Endodermal cell (in vitro differentiated cells): ENCODE measurements around the gene MYCBP2. TPM values are rescaled to one million over a fixed set of nuclear protein-coding genes. Genes with fewer than 3 reads are reported as not detected.
"Not testable (repeated sequence)": the region's sequence is repeated elsewhere in the genome, so short reads cannot be mapped to it uniquely, and the experiment has no call there.

Experiments
- DNase-seq: peaks from one replicate; pipeline ENCODE4 v3.0.0-alpha.2; 2017
- H3K27ac ChIP-seq: 2 replicates; pipeline ENCODE4 v1.5.1; 2013; ENCODE audit warnings: mild to moderate bottlenecking, low read depth, low read length, moderate library complexity
- H3K27me3 ChIP-seq: 2 replicates; pipeline ENCODE4 v1.6.1; 2013; ENCODE audit warnings: mild to moderate bottlenecking, low read length, moderate library complexity; ENCODE audit not compliant: insufficient read depth, control insufficient read depth, poor library complexity, severe bottlenecking
- H3K36me3 ChIP-seq: 2 replicates; pipeline ENCODE4 v1.7.0; 2013; ENCODE audit warnings: mild to moderate bottlenecking, low read length, moderate library complexity; ENCODE audit not compliant: control insufficient read depth, insufficient read depth
- H3K4me1 ChIP-seq: one replicate; pipeline ENCODE4 v1.7.0; 2013; ENCODE audit warnings: low read length; ENCODE audit not compliant: control insufficient read depth, insufficient read depth
- H3K4me3 ChIP-seq: 2 replicates; pipeline ENCODE4 v1.5.1; 2013; ENCODE audit warnings: mild to moderate bottlenecking, low read length, moderate library complexity
- H3K9ac ChIP-seq: 2 replicates; pipeline ENCODE4 v1.6.1; 2013; ENCODE audit warnings: mild to moderate bottlenecking, low read length, moderate library complexity; ENCODE audit not compliant: poor library complexity, severe bottlenecking; ENCODE audit errors: extremely low read depth
- H3K9me3 ChIP-seq: 2 replicates; pipeline ENCODE4 v1.6.1; 2013; ENCODE audit warnings: mild to moderate bottlenecking, low read length, moderate library complexity; ENCODE audit not compliant: control insufficient read depth
- H3K27ac Mint-ChIP-seq: 2 replicates; pipeline ENCODE4 v1.8.0; 2020; ENCODE audit warnings: mixed read lengths
- H3K27me3 Mint-ChIP-seq: 2 replicates; pipeline ENCODE4 v1.8.0; 2021; ENCODE audit warnings: mild to moderate bottlenecking, mixed read lengths; ENCODE audit not compliant: insufficient read depth
- H3K36me3 Mint-ChIP-seq: 2 replicates; pipeline ENCODE4 v1.8.0; 2020; ENCODE audit warnings: low read depth, mixed read lengths
- H3K4me1 Mint-ChIP-seq: 2 replicates; pipeline ENCODE4 v1.8.0; 2020; ENCODE audit warnings: mixed read lengths
- H3K4me3 Mint-ChIP-seq: 2 replicates; pipeline ENCODE4 v1.8.0; 2020; ENCODE audit warnings: mild to moderate bottlenecking, moderate library complexity, mixed read lengths
- H3K9me3 Mint-ChIP-seq: 2 replicates; pipeline ENCODE4 v1.8.0; 2020; ENCODE audit warnings: mild to moderate bottlenecking, mixed read lengths
- WGBS, 2 experiments: methylation state at CpG; one replicate each; pipeline versions ENCODE4 v1.1.5 to v1.1.7; 2013; ENCODE audit warnings: missing lambda C conversion rate in 2 of 2, mixed read lengths in 1 of 2; ENCODE audit not compliant: insufficient coverage in 1 of 2, insufficient read length in 1 of 2; 5-methylcytosine and 5-hydroxymethylcytosine counted together
- total RNA-seq, 2 donors: library from RNA; stranded (reverse); fragmentation: NEBNext Ultra II Directional in 1 of 2; extraction: Animal tissue kit (Norgen Biotek cat#: 25700) in 1 of 2; gene quantifications; 2 replicates in 1 of 2; 3 replicates in 1 of 2; pipeline ENCODE4 v1.2.1, GENCODE V29; 2021
- TF ChIP-seq, protein P1 (sequence below): fragments of 200-600 bp; sonication (generic); conservative IDR thresholded peaks from 2 replicates; pipeline ENCODE4 v1.5.0; 2021; ENCODE audit warnings: antibody characterized with exemption, mild to moderate bottlenecking

MYCBP2 gene
- total RNA-seq, 2 donors from 2014 or later = 32.5 to 32.9 TPM

GRCh38 chr13:77016251-77016812 lies 310.6 kb downstream of the MYCBP2 start:
- H3K4me3 Mint-ChIP-seq = no peak overlapping the region
- H3K36me3 Mint-ChIP-seq = peaks cover 46% of the 10 kb centered on the region
- H3K36me3 ChIP-seq = peaks cover 94% of the 10 kb centered on the region
- H3K27ac ChIP-seq = no peak overlapping the region
- H3K4me1 ChIP-seq = no peaks in the 10 kb centered on the region
- H3K9ac ChIP-seq = no peak overlapping the region
- H3K27ac Mint-ChIP-seq = no peak overlapping the region
- no peaks in the 10 kb centered on the region for H3K27me3 ChIP-seq
- no peaks in the 10 kb centered on the region for H3K9me3 ChIP-seq
- DNase-seq = no peak
- H3K9me3 Mint-ChIP-seq = no peaks in the 10 kb centered on the region
- no peaks in the 10 kb centered on the region for H3K27me3 Mint-ChIP-seq
- TF ChIP-seq, protein P1, sequence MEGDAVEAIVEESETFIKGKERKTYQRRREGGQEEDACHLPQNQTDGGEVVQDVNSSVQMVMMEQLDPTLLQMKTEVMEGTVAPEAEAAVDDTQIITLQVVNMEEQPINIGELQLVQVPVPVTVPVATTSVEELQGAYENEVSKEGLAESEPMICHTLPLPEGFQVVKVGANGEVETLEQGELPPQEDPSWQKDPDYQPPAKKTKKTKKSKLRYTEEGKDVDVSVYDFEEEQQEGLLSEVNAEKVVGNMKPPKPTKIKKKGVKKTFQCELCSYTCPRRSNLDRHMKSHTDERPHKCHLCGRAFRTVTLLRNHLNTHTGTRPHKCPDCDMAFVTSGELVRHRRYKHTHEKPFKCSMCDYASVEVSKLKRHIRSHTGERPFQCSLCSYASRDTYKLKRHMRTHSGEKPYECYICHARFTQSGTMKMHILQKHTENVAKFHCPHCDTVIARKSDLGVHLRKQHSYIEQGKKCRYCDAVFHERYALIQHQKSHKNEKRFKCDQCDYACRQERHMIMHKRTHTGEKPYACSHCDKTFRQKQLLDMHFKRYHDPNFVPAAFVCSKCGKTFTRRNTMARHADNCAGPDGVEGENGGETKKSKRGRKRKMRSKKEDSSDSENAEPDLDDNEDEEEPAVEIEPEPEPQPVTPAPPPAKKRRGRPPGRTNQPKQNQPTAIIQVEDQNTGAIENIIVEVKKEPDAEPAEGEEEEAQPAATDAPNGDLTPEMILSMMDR = no peak
- WGBS, 2 experiments = 100% methylated on average over 2 to 3 of the region's 3 CpGs
- no peak overlapping the region for H3K4me3 ChIP-seq
- no peaks in the 10 kb centered on the region for H3K4me1 Mint-ChIP-seq

GRCh38 chr13:77014906-77015685 lies 311.8 kb downstream of the MYCBP2 start:
- Histone ChIP-seq H3K9ac (no peak overlapping the region), H3K9me3 (no peaks in the 10 kb centered on the region), H3K36me3 (peaks cover 90% of the 10 kb centered on the region), H3K27me3 (no peaks in the 10 kb centered on the region), H3K4me3 (no peak overlapping the region), H3K27ac (no peak overlapping the region), H3K4me1 (no peaks in the 10 kb centered on the region)
- H3K36me3 Mint-ChIP-seq = peaks cover 57% of the 10 kb centered on the region
- H3K9me3 Mint-ChIP-seq = no peaks in the 10 kb centered on the region
- H3K27me3 Mint-ChIP-seq = no peaks in the 10 kb centered on the region
- no peak overlapping the region for H3K27ac Mint-ChIP-seq
- H3K4me3 Mint-ChIP-seq = no peak overlapping the region
- no peak for DNase-seq
- no peaks in the 10 kb centered on the region for H3K4me1 Mint-ChIP-seq
- TF ChIP-seq, protein P1 = no peak
- WGBS, 2 experiments = 88% methylated on average over 2 of the region's 2 CpGs; no CpG with 5 or more reads in 1 of the 2 experiments

- Histone ChIP-seq H3K27me3 (no peaks in the 10 kb centered on the region), H3K36me3 (peaks cover 86% of the 10 kb centered on the region), H3K9me3 (no peaks in the 10 kb centered on the region), H3K4me1 (no peaks in the 10 kb centered on the region), H3K4me3 (no peak overlapping the region), H3K27ac (no peak overlapping the region), H3K9ac (no peak overlapping the region)
- no peaks in the 10 kb centered on the region for H3K27me3 Mint-ChIP-seq
- TF ChIP-seq, protein P1 = no peak
- no peak for DNase-seq
- no peak overlapping the region for H3K27ac Mint-ChIP-seq
- 94 to 95% methylated on average over 2 of the region's 2 CpGs for WGBS, 2 experiments
- H3K9me3 Mint-ChIP-seq = no peaks in the 10 kb centered on the region
- H3K4me3 Mint-ChIP-seq = no peak overlapping the region
- H3K36me3 Mint-ChIP-seq = peaks cover 67% of the 10 kb centered on the region
- H3K4me1 Mint-ChIP-seq = no peaks in the 10 kb centered on the region
Measured at GRCh38 chr13:77013853-77014542, 312.9 kb downstream of the MYCBP2 start.

GRCh38 chr13:77009719-77010118 lies 317.2 kb downstream of the MYCBP2 start:
- H3K27me3 ChIP-seq, H3K27me3 Mint-ChIP-seq, DNase-seq, H3K27ac Mint-ChIP-seq, H3K4me1 ChIP-seq, H3K4me3 Mint-ChIP-seq, H3K27ac ChIP-seq, H3K9me3 Mint-ChIP-seq, H3K4me3 ChIP-seq, H3K9ac ChIP-seq, H3K4me1 Mint-ChIP-seq, H3K9me3 ChIP-seq: not testable (repeated sequence)
- H3K36me3 Mint-ChIP-seq = peaks cover 62% of the 10 kb centered on the region
- peaks cover 73% of the 10 kb centered on the region for H3K36me3 ChIP-seq
- 97 to 100% methylated on average over 2 to 5 of the region's 5 CpGs for WGBS, 2 experiments
